ENCODE measurements around the gene EZH2.

The EZH2 gene

DNA sequence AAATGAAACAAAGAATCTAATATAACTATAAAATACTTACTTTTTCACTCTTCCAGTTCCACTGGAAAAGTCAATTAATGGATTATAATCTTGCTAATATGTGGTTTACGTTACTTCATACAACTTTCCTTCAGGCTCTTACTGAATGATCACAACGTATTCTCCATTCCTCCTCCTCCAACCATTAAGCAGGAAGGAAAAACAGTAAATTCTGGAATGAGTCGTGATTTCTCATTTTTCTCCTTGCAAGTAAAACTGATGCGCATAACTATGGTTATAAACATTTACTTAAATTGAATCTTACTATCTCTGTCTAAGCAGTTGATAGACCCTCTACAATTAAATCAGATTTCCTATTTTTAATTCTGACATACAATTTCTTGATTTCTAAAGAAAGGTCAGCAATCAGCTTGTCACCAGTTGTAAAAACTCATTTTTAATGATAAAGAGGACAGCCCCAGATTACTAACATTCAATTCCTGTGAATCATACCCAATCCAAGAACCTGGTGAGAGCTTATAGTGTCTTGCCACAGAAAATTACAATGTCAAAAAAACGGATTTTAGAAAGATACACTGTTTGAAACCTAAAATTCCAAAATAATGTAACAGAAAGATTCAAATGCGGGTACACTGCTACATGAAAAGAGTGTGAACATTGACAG, 64.3 kb downstream of the EZH2 start:
- H3K4me3 ChIP-seq (ENCODE audit: low read depth, low read length) = no peak overlapping the region
- ChIA-PET CTCF (interaction anchor here (1.0 kb wide), 1 partner anchor 14 kb away, joined by 3 read pairs; no protein-coding TSS in a partner anchor), POLR2A (interaction anchor here (0.8 to 1.2 kb wide), 2 partner anchors 17 to 121 kb away, joined by 3 read pairs; no protein-coding TSS in a partner anchor)
- TF ChIP-seq, protein P1, sequence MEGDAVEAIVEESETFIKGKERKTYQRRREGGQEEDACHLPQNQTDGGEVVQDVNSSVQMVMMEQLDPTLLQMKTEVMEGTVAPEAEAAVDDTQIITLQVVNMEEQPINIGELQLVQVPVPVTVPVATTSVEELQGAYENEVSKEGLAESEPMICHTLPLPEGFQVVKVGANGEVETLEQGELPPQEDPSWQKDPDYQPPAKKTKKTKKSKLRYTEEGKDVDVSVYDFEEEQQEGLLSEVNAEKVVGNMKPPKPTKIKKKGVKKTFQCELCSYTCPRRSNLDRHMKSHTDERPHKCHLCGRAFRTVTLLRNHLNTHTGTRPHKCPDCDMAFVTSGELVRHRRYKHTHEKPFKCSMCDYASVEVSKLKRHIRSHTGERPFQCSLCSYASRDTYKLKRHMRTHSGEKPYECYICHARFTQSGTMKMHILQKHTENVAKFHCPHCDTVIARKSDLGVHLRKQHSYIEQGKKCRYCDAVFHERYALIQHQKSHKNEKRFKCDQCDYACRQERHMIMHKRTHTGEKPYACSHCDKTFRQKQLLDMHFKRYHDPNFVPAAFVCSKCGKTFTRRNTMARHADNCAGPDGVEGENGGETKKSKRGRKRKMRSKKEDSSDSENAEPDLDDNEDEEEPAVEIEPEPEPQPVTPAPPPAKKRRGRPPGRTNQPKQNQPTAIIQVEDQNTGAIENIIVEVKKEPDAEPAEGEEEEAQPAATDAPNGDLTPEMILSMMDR (IDR thresholded peaks at IDR 0.05; ENCODE audit: insufficient read depth, low read length, missing control alignments) = no peak
- no peak for DNase-seq (ENCODE audit: low read depth, low spot score)

DNA sequence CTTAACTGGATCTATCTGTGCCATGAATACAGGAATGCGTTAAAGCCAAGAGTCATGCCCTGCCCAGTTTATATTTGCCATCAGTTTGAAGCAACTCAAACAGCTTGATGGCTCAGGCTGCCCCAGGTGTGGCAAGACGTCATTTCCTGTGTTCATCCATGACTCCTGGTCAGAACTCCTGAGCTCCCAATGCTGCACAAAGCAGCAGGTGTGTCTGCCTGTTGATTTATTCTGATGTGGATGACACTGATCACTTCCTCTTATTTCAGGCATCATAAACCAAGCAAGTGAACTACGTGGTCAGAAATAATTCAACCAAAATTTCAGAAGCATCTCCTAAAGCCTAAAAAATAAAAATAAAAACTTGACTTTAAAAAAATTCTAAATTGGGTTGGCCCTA, 68.5 kb downstream of the EZH2 start:
- POLR2A ChIA-PET = no interaction called here

DNA sequence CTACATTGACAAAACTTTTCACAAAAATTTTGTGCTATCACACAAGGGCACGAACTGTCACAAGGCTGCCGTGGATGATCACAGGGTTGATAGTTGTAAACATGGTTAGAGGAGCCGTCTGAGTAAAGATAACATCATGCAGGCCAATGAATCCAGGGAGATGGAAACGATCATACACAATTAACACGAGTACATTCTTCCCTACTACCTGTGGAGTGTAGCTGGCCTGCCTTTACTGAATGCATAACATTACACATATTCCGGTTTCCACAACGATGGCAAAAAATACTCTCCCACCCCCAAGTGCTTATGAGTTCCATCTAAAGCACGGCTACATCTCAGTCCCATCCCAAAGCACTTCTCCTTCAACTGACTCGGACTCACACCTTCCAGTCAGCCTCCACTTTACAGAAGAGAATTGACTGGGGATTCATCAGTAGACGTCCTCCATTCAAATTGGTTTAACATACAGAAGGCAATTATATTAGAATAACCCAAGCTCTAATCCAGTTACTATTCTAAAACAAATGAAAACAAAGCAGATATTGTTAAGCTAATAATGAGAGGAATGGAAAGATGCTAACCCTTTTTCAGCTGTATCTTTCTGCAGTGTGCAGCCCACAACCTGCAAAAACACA, 69.0 kb downstream of the EZH2 start:
- ChIA-PET CTCF (interaction anchor here (2.3 kb wide), 1 partner anchor 41 kb away, joined by 5 read pairs; no protein-coding TSS in a partner anchor), POLR2A (no interaction called here)
- TF ChIP-seq, protein P1 (IDR thresholded peaks at IDR 0.05; ENCODE audit: insufficient read depth, low read length, missing control alignments) = no peak
- no peak overlapping the region for H3K4me3 ChIP-seq (ENCODE audit: low read depth, low read length)
- no peak for DNase-seq (ENCODE audit: low read depth, low spot score)

More for the DNA sequence above, 68.5 kb downstream of the EZH2 start:
- TF ChIP-seq, protein P1 (IDR thresholded peaks at IDR 0.05; ENCODE audit: insufficient read depth, low read length, missing control alignments) = no peak
- no peak for DNase-seq (ENCODE audit: low read depth, low spot score)
- CTCF ChIA-PET = interaction anchor here (0.7 to 2.3 kb wide), 3 partner anchors 17 to 151 kb away, joined by 3 to 6 read pairs (median 5); no protein-coding TSS in a partner anchor
- no peak overlapping the region for H3K4me3 ChIP-seq (ENCODE audit: low read depth, low read length)

- CTCF ChIA-PET = interaction anchor here (1.0 kb wide), 1 partner anchor 36 kb away, joined by 3 read pairs; no protein-coding TSS in a partner anchor
Observed at GRCh38 chr7:148813890-148814289, 70.2 kb downstream of the EZH2 start.

GRCh38 chr7:148811892-148812291, 72.2 kb downstream of the EZH2 start:
- TF ChIP-seq, protein P1 (IDR thresholded peaks at IDR 0.05; ENCODE audit: insufficient read depth, low read length, missing control alignments) = no peak
- no peak for DNase-seq (ENCODE audit: low read depth, low spot score)
- ChIA-PET POLR2A (no interaction called here), CTCF (interaction anchor here (1.2 kb wide), 1 partner anchor 9 kb away, joined by 3 read pairs; no protein-coding TSS in a partner anchor)
- no peak overlapping the region for H3K4me3 ChIP-seq (ENCODE audit: low read depth, low read length)

More at GRCh38 chr7:148813890-148814289, 70.2 kb downstream of the EZH2 start:
- TF ChIP-seq, protein P1 (IDR thresholded peaks at IDR 0.05; ENCODE audit: insufficient read depth, low read length, missing control alignments) = no peak
- H3K4me3 ChIP-seq (ENCODE audit: low read depth, low read length) = no peak overlapping the region
- no peak for DNase-seq (ENCODE audit: low read depth, low spot score)
- POLR2A ChIA-PET = no interaction called here

GRCh38 chr7:148809856-148810255, 74.2 kb downstream of the EZH2 start:
- POLR2A ChIA-PET = no interaction called here
- no peak overlapping the region for H3K4me3 ChIP-seq (ENCODE audit: low read depth, low read length)
- TF ChIP-seq, protein P1 (IDR thresholded peaks at IDR 0.05; ENCODE audit: insufficient read depth, low read length, missing control alignments) = no peak
- no peak for DNase-seq (ENCODE audit: low read depth, low spot score)
- CTCF ChIA-PET = interaction anchor here (1.0 kb wide), 1 partner anchor 11 kb away, joined by 3 read pairs; no protein-coding TSS in a partner anchor

All from AG04449 (cell line).